Suprapubic skin (tissue), 4 donors: ENCODE measurements around the gene LOXL3. TPM values are rescaled to one million over a fixed set of nuclear protein-coding genes. Genes with fewer than 3 reads are reported as not detected.

Experiments used
- DNase-seq, 2 donors: peaks; one replicate each; pipeline ENCODE4 v3.0.0-alpha.2; 2019; ENCODE audit warnings: low spot score in 2 of 2
- H3K27ac ChIP-seq: fragments of 200-600 bp; sonication (generic); one replicate; pipeline ENCODE4 v1.5.1; 2019
- H3K27me3 ChIP-seq: fragments of 200-600 bp; sonication (generic); one replicate; pipeline ENCODE4 v1.5.1; 2019
- H3K36me3 ChIP-seq: fragments of 200-600 bp; sonication (generic); one replicate; pipeline ENCODE4 v1.5.1; 2019
- H3K4me1 ChIP-seq: fragments of 200-600 bp; sonication (generic); one replicate; pipeline ENCODE4 v1.5.1; 2019
- H3K4me3 ChIP-seq: fragments of 200-600 bp; sonication (generic); one replicate; pipeline ENCODE4 v1.5.1; 2019; ENCODE audit warnings: mild to moderate bottlenecking
- H3K9me3 ChIP-seq: fragments of 200-600 bp; sonication (generic); one replicate; pipeline ENCODE4 v1.5.1; 2019
- EP300 ChIP-seq: sonication (generic); formaldehyde crosslinking; IDR thresholded peaks from one replicate; pipeline ENCODE4 v1.6.1; 2017; ENCODE audit warnings: antibody characterized with exemption
- POLR2A ChIP-seq, 2 donors: fragments of 450-650 bp; IDR thresholded peaks; one replicate each; pipeline ENCODE4 v1.6.1; 2017; ENCODE audit warnings: antibody characterized with exemption in 2 of 2, mild to moderate bottlenecking in 2 of 2, moderate library complexity in 2 of 2
- POLR2AphosphoS5 ChIP-seq, 3 donors: sonication (generic); formaldehyde crosslinking; IDR thresholded peaks; one replicate each; pipeline ENCODE4 v1.6.1; 2017; ENCODE audit warnings: antibody characterized with exemption in 3 of 3
- WGBS: methylation state at CpG from one replicate; pipeline ENCODE4 v1.1.5; 2018; 5-methylcytosine and 5-hydroxymethylcytosine counted together
- total RNA-seq, 4 donors: library from RNA; depleted of rRNA; stranded (reverse); fragments of >200 nt; gene quantifications; one replicate each; pipeline ENCODE4 v1.1.0, GENCODE V29; 2016
- TF ChIP-seq, protein P1 (sequence below), 2 donors: fragments of 200-600 bp in 1 of 2; fragments of 450-650 bp in 1 of 2; sonication (generic) in 1 of 2; IDR thresholded peaks; one replicate each; pipeline ENCODE4 v1.5.1; 2016 to 2019; ENCODE audit warnings: antibody characterized with exemption in 2 of 2, mild to moderate bottlenecking in 1 of 2, moderate library complexity in 1 of 2

Gene LOXL3
- total RNA-seq, 4 donors from 2014 or later, result 0.23 to 3.8 (median 1.5) TPM

DNA sequence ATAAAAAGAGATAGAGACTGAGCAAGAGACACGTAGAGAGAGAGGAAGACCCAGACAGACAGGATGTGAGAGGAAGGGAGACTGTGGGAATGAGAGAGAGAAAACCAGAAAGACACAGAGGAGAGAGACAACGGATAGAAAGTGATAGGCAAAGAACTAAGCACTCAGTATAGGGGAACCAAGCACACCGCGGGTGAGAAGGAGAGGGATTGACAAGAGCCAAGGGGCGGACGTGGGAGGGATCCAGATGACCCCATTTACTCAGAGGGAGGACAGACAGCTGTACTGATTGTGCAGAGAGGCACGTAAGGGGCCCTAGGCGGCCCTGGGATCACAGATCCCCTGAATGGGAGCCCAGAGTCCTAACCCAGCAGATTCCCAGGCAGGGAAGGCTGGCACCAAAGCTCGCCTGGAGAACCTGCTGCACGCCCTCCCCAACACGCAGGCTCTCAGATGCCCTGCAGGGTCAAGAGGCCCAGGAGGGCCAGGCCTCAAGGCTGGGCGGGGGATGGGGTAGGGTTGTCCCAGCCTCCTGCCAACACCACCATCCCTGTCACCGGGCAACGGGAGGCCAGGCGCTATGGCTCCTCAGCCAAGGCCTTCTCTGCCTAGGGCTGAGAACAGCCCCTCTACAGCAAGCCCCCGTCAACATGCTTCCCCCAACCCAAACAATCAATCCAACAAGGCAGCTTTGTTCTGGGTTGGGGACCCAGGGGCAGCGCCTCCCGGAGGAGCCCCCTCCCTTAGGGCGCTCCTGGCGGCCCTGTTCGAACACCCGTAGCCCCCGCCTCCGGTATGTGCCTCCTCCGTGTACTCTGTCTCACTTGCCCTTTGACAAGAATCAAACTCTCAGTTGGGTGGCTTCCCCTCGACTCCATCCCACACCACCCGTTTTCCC, 579 bp downstream of the LOXL3 start:
- H3K9me3 ChIP-seq, result no peaks in the 10 kb centered on the region
- H3K36me3 ChIP-seq, result no peaks in the 10 kb centered on the region
- TF ChIP-seq EP300, result no peak
- TF ChIP-seq POLR2AphosphoS5 (IDR thresholded peaks at IDR 0.05), result no peak
- TF ChIP-seq, protein P1, sequence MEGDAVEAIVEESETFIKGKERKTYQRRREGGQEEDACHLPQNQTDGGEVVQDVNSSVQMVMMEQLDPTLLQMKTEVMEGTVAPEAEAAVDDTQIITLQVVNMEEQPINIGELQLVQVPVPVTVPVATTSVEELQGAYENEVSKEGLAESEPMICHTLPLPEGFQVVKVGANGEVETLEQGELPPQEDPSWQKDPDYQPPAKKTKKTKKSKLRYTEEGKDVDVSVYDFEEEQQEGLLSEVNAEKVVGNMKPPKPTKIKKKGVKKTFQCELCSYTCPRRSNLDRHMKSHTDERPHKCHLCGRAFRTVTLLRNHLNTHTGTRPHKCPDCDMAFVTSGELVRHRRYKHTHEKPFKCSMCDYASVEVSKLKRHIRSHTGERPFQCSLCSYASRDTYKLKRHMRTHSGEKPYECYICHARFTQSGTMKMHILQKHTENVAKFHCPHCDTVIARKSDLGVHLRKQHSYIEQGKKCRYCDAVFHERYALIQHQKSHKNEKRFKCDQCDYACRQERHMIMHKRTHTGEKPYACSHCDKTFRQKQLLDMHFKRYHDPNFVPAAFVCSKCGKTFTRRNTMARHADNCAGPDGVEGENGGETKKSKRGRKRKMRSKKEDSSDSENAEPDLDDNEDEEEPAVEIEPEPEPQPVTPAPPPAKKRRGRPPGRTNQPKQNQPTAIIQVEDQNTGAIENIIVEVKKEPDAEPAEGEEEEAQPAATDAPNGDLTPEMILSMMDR (IDR thresholded peaks at IDR 0.05), result no peak
- no peak for TF ChIP-seq POLR2A (IDR thresholded peaks at IDR 0.05)
- H3K4me3 ChIP-seq, result peak overlapping the region; percentile 56
- 60% methylated on average over 24 of the region's 27 CpGs for WGBS
- peaks cover 18% of the 10 kb centered on the region for H3K27me3 ChIP-seq
- no peak overlapping the region for H3K27ac ChIP-seq
- DNase-seq, result no peak
- peaks cover 38% of the 10 kb centered on the region for H3K4me1 ChIP-seq

DNA sequence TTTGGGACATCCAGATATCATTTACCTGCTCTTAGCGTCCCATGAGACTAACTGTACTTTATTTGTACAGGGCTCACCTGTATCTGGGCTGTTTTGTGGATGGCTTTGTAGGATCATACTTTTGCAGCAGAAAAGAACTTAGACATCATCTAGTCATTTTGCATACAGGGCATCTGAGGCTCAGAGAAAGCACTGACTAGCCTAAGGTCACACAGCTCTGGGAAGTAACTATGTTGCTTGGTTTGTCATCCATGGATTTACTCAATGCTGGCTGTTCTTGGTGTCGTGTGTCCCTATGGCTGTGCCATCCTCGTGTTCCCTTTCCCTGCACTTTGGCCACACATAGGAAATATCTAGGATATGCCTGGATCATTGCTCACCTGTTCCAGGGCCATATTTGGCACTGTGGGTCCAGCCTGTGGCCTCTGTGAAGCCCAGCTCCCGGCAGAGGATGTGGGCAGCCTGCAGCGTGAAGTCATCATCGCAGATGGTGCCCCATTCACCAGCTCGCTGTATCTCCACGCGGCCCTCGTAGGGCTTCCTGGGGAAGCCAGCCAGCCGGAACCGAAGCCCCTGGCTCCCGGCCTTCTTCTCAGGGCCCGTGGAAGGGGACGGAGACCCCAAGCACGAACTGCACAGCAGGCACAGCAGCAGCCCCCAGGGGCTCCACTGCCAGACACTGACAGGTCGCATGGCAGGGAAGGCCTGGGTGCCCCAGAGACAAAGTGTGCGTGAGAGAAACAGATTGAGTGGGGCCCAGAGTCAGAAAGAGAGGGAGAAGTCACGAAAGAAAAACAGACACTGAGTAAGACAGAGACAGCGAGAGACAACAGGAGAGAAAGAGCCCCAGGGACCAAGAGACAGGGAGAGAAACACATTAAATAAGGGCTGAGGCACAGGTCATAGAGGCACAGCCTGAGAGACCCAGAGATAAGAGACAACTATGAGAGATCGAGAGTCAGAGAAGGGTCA, 1.5 kb downstream of the LOXL3 start:
- peaks cover 39% of the 10 kb centered on the region for H3K4me1 ChIP-seq
- WGBS, result 84% methylated on average over 10 of the region's 21 CpGs
- peaks cover 18% of the 10 kb centered on the region for H3K27me3 ChIP-seq

DNA sequence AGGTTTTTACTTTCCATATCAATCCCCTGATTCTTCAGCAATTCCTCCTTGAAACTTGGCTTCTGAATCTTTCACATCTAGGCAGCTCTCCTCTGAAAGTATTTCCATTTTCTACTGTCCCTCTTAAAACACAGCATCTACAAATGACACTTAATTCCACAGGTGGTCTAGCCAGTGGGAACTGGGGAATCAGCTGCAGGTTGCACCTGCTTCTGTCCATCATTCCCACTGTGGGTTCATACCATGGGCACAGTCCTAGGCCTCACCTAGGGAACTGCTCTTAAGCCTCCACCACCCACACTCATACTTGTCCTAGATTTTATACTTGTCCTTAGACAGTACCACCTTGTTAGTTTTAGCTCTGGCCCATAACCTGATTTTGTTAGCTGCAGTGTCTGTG, 2.2 kb downstream of the LOXL3 start:
- H3K36me3 ChIP-seq, result no peaks in the 10 kb centered on the region
- H3K4me1 ChIP-seq, result peaks cover 39% of the 10 kb centered on the region
- H3K9me3 ChIP-seq, result no peaks in the 10 kb centered on the region
- no peak for DNase-seq
- H3K4me3 ChIP-seq, result no peak overlapping the region
- peaks cover 18% of the 10 kb centered on the region for H3K27me3 ChIP-seq
- no peak overlapping the region for H3K27ac ChIP-seq
- TF ChIP-seq POLR2AphosphoS5 (IDR thresholded peaks at IDR 0.05), result no peak
- TF ChIP-seq POLR2A (IDR thresholded peaks at IDR 0.05), result no peak
- TF ChIP-seq, protein P1 (IDR thresholded peaks at IDR 0.05), result no peak
- TF ChIP-seq EP300, result no peak

More for the DNA sequence above, 1.5 kb downstream of the LOXL3 start:
- TF ChIP-seq, protein P1 (IDR thresholded peaks at IDR 0.05), result no peak
- TF ChIP-seq POLR2A (IDR thresholded peaks at IDR 0.05) (no peak), POLR2AphosphoS5 (IDR thresholded peaks at IDR 0.05) (no peak), EP300 (no peak)
- Histone ChIP-seq H3K4me3 (no peak overlapping the region), H3K9me3 (no peaks in the 10 kb centered on the region), H3K36me3 (no peaks in the 10 kb centered on the region), H3K27ac (no peak overlapping the region)
- DNase-seq, result no peak

DNA sequence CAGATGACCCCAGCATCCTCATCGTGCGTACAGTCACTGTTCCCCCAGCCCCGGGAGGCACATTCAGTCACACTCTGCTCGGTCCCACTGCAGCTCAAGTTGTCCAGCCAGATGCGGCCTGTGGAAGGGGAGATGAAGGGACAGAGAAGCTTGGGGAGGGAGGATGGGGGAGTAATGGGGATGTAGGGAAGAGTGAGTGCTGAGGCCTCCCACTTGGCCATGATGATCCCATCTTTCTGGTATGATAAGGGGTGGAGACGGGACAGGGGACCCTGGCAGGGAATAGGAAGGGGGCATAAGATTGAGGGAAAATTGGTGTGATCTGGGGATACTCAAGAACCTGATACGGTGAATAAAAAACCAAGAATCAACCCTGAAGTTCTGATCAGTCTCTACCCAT, 3.5 kb downstream of the LOXL3 start:
- peaks cover 36% of the 10 kb centered on the region for H3K4me1 ChIP-seq
- H3K27me3 ChIP-seq, result peaks cover 17% of the 10 kb centered on the region
- no peak overlapping the region for H3K4me3 ChIP-seq
- no peak for DNase-seq
- H3K27ac ChIP-seq, result no peak overlapping the region
- H3K9me3 ChIP-seq, result no peaks in the 10 kb centered on the region
- no peaks in the 10 kb centered on the region for H3K36me3 ChIP-seq
- WGBS, result 90% methylated on average over 7 of the region's 7 CpGs
- TF ChIP-seq POLR2A (IDR thresholded peaks at IDR 0.05) (no peak), POLR2AphosphoS5 (IDR thresholded peaks at IDR 0.05) (no peak), EP300 (no peak)
- TF ChIP-seq, protein P1 (IDR thresholded peaks at IDR 0.05), result no peak
